Breast epithelium (tissue), 4 donors: ENCODE data around the gene GCNA. TPM values are rescaled to one million over a fixed set of nuclear protein-coding genes. Genes with fewer than 3 reads are reported as not detected.

Experiments
- DNase-seq, 2 donors: peaks; one replicate each; pipeline ENCODE4 v3.0.0-alpha.2; 2019; ENCODE audit warnings: low spot score in 2 of 2
- H3K27ac ChIP-seq, 2 donors: fragments of 200-600 bp; sonication (generic) in 1 of 2; one replicate each; pipeline ENCODE4 v1.5.1; 2016 to 2019; ENCODE audit warnings: mild to moderate bottlenecking in 1 of 2
- H3K27me3 ChIP-seq, 2 donors: fragments of 200-600 bp; sonication (generic) in 1 of 2; one replicate each; pipeline versions ENCODE4 v1.5.1 to v1.6.0; 2017 to 2019; ENCODE audit warnings: control low read depth in 1 of 2, mild to moderate bottlenecking in 1 of 2
- H3K36me3 ChIP-seq: fragments of 200-600 bp; one replicate; pipeline ENCODE4 v1.5.1; 2019
- H3K4me1 ChIP-seq, 2 donors: fragments of 200-600 bp; sonication (generic); one replicate each; pipeline ENCODE4 v1.5.1; 2016 to 2019; ENCODE audit warnings: control low read depth in 1 of 2
- H3K4me3 ChIP-seq, 3 donors: fragments of 200-600 bp; sonication (generic); 1 replicate in 2 of 3; 2 replicates in 1 of 3; pipeline ENCODE4 v1.5.1; 2016 to 2019; ENCODE audit warnings: mild to moderate bottlenecking in 3 of 3, moderate library complexity in 2 of 3
- H3K9me3 ChIP-seq, 2 donors: fragments of 200-600 bp; sonication (generic) in 1 of 2; one replicate each; pipeline ENCODE4 v1.5.1; 2016 to 2019; ENCODE audit warnings: control low read depth in 1 of 2
- POLR2A ChIP-seq: fragments of 450-650 bp; IDR thresholded peaks from one replicate; pipeline ENCODE4 v1.6.1; 2016; ENCODE audit warnings: antibody characterized with exemption, mild to moderate bottlenecking, moderate library complexity
- POLR2AphosphoS5 ChIP-seq, 3 donors: sonication (generic); formaldehyde crosslinking; IDR thresholded peaks; one replicate each; pipeline ENCODE4 v1.6.1; 2017; ENCODE audit warnings: antibody characterized with exemption in 3 of 3
- intact Hi-C: fragments of 100-400 bp; cut with DNase I; formaldehyde crosslinking; loops from one replicate; pipeline ENCODE4 v1.15.1; 2023; ENCODE audit warnings: low total_unique reads
- total RNA-seq, 3 donors: library from RNA; depleted of rRNA; stranded (reverse); fragments of >200 nt; gene quantifications; one replicate each; pipeline ENCODE4 v1.1.0, GENCODE V29; 2016
- TF ChIP-seq, protein P1 (sequence below), 3 donors: fragments of 450-650 bp; IDR thresholded peaks; one replicate each; pipeline ENCODE4 v1.5.1; 2016 to 2017; ENCODE audit warnings: antibody characterized with exemption in 3 of 3, mild to moderate bottlenecking in 3 of 3, moderate library complexity in 3 of 3

Gene GCNA, protein sequence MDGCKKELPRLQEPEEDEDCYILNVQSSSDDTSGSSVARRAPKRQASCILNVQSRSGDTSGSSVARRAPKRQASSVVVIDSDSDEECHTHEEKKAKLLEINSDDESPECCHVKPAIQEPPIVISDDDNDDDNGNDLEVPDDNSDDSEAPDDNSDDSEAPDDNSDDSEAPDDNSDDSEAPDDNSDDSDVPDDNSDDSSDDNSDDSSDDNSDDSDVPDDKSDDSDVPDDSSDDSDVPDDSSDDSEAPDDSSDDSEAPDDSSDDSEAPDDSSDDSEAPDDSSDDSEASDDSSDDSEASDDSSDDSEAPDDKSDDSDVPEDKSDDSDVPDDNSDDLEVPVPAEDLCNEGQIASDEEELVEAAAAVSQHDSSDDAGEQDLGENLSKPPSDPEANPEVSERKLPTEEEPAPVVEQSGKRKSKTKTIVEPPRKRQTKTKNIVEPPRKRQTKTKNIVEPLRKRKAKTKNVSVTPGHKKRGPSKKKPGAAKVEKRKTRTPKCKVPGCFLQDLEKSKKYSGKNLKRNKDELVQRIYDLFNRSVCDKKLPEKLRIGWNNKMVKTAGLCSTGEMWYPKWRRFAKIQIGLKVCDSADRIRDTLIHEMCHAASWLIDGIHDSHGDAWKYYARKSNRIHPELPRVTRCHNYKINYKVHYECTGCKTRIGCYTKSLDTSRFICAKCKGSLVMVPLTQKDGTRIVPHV
- 1 to 10 TPM; 2.3 to 3.0 (median 2.6) TPM for total RNA-seq

DNA sequence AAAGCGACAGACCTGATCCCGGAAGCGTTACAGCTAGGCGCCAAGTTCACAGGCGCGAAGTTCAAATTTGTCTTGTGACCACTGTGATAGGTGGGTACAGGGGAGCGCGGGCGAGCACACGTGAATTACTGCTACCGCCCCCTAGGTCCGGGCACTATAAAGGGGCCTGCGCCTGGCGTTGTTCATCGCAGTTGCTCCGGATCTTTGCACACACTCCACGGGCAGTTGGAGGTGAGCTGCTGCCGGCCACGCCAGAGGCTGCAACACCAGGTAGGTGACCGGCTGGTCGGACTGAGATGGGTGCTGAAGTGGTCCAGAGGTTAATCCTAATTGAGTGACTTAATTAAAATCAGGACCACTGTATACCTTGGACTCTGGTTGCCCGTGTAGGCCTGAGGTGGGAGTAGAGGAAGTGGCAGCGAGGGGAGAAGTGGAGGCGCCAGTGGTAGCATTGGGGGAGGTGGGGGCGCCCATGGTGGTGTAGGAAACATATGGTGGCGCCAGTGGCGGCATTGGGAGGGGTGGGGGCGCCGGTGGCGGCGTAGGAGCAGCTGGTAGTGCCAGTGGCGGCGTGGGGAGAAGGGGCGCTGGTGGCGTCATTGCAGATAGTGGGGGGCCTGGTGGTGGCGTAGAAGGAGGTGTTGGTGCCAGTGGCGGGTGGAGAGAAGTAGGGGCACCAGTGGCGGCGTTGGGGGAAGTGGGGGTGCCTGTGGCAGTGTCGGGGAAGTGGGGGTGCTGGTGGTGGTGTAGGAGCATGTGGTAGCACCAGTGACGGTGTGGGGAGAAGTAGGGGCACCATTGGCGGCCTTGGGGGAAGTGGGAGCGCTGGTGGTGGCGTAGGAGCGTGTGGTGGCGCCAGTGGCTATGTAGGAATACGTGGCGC, at the start of gene GCNA:
TSS of gene GCNA (plus strand) at position 185 of the 883 bp plus-strand sequence. CDS start 2,385 bp downstream, outside the sequence.
- Histone ChIP-seq H3K9me3 (no peaks in the 10 kb centered on the region), H3K36me3 (no peaks in the 10 kb centered on the region), H3K4me1 (no peaks in the 10 kb centered on the region), H3K27ac (no peak within 1 kb of the TSS), H3K27me3 (peaks cover 0 to 4% of the 10 kb centered on the region in 2 donors), H3K4me3 (no peak within 1 kb of the TSS)
- TF ChIP-seq, protein P1, sequence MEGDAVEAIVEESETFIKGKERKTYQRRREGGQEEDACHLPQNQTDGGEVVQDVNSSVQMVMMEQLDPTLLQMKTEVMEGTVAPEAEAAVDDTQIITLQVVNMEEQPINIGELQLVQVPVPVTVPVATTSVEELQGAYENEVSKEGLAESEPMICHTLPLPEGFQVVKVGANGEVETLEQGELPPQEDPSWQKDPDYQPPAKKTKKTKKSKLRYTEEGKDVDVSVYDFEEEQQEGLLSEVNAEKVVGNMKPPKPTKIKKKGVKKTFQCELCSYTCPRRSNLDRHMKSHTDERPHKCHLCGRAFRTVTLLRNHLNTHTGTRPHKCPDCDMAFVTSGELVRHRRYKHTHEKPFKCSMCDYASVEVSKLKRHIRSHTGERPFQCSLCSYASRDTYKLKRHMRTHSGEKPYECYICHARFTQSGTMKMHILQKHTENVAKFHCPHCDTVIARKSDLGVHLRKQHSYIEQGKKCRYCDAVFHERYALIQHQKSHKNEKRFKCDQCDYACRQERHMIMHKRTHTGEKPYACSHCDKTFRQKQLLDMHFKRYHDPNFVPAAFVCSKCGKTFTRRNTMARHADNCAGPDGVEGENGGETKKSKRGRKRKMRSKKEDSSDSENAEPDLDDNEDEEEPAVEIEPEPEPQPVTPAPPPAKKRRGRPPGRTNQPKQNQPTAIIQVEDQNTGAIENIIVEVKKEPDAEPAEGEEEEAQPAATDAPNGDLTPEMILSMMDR (IDR thresholded peaks at IDR 0.05), result no peak
- TF ChIP-seq POLR2AphosphoS5 (IDR thresholded peaks at IDR 0.05) (no peak), POLR2A (no peak)
- DNase-seq, result no peak
- intact Hi-C loops, result no loop called here

DNA sequence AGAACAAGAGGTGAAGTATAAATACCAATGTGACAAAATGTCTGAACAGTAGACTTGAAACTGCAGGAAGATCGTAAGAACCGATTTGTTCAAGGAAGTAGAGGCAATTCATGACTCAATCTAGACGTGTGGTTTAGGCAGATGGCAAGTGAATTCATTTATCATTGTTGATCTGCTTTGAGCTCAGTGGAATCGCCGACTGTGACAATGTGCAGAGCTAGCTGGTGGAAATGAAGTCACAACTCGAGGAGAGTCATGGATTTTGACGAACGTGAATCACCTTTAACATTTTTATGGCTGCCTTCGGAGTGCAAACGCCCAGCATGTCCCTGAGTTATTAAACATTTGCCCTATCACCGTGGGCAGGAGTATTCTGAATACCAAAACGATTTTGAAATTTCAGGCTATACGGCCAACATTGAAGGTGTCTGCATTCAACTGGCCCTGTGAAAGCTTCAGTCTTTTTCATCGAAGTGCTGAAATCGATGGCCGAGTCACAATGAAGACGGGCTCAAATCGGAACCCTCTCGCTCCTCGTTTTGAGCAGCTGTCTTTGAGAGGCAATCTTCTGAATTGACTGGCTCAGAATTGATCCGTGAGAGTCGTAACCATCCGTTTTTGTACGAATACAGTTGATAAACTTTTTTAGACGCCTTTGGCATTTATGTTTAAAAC, 46.0 kb upstream of the GCNA start:
- Histone ChIP-seq H3K4me1 (no peaks in the 10 kb centered on the region), H3K9me3 (no peaks in the 10 kb centered on the region), H3K4me3 (peak overlapping the region; percentile 68 to 81 (median 76)), H3K36me3 (no peaks in the 10 kb centered on the region), H3K27ac (peak overlapping the region; percentile 85 to 95), H3K27me3 (peaks cover 0 to 10% of the 10 kb centered on the region in 2 donors)
- TF ChIP-seq, protein P1 (IDR thresholded peaks at IDR 0.05), result no peak
- TF ChIP-seq POLR2AphosphoS5 (IDR thresholded peaks at IDR 0.05) (no peak), POLR2A (no peak)
- intact Hi-C loops, result no loop called here
- DNase-seq, result no peak

DNA sequence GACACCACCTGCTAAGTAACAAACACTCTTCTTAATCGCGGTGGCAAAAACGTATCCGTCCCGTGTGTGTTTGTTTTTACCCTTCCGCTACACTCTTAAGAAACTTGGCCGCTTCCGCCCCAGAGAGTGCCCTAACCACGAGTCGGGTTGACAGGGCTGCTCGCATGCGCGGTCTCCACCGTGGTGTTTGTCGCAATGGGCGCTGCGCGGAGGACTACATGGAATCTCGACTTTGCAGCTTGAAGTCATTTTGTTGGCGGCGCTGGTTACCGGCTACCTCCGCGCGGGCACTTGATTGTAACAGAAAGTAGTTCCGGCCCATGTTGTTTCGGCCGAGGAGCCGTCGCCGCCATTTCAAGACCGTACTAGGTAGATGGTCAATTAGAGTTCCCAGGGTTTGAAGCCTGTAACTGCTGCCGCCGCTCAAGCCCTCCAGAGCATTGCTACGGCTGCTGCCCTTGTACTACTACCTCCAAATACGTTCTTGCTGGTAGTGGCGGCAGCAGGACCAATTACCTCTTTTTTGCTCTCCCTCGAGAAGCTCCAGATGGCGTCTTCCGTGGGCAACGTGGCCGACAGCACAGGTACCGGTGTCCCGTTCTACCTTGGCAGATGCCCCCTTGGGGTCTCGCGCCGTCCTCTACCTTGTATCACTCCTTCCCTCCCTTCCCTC, 45.3 kb upstream of the GCNA start, which contains the start of gene OGT:
TSS of gene OGT (plus strand) at position 352 of the 673 bp plus-strand sequence. CDS start at position 548, 196 bp downstream.
- DNase-seq, result peak; percentile 92 to 93
- TF ChIP-seq, protein P1 (IDR thresholded peaks at IDR 0.05), result no peak
- peak; percentile 79 to 88 (median 84) for TF ChIP-seq POLR2AphosphoS5 (IDR thresholded peaks at IDR 0.05)
- TF ChIP-seq POLR2A, result no peak
- intact Hi-C loops, result no loop called here
- Histone ChIP-seq H3K27ac (peak within 1 kb of the TSS; percentile 85 to 95), H3K4me3 (peak within 1 kb of the TSS; percentile 68 to 81 (median 76)), H3K4me1 (no peaks in the 10 kb centered on the region), H3K36me3 (no peaks in the 10 kb centered on the region), H3K9me3 (no peaks in the 10 kb centered on the region), H3K27me3 (peaks cover 0 to 14% of the 10 kb centered on the region in 2 donors)

DNA sequence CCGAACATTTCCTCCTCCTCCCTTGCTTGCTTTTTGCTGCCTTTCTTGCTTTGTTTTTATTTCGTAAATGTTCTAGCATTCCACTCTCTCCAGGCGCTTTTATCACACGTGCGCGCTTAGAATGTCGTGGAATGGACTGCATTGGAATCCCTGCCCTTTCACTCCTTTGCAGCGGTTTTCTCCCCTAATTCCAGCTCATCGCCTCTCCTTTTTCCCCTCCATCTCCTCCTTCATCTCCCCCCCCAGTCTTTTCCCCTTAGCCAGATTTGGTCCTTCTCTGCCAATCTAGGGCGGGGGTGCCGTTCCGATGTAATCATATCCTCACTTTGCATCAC, 44.8 kb upstream of the GCNA start:
- Histone ChIP-seq H3K9me3 (no peaks in the 10 kb centered on the region), H3K27ac (peak overlapping the region; percentile 85 to 95), H3K4me3 (peak overlapping the region; percentile 68 to 81 (median 76)), H3K36me3 (no peaks in the 10 kb centered on the region), H3K4me1 (no peaks in the 10 kb centered on the region), H3K27me3 (peaks cover 0 to 14% of the 10 kb centered on the region in 2 donors)
- intact Hi-C loops, result no loop called here
- no peak for TF ChIP-seq POLR2A
- TF ChIP-seq, protein P1 (IDR thresholded peaks at IDR 0.05), result no peak
- no peak for TF ChIP-seq POLR2AphosphoS5 (IDR thresholded peaks at IDR 0.05)
- no peak for DNase-seq
